ENCODE results near the gene GPR153.
A peak's percentile ranks its signal among the peaks of the same experiment; 100 is the strongest.

The GPR153 gene

DNA sequence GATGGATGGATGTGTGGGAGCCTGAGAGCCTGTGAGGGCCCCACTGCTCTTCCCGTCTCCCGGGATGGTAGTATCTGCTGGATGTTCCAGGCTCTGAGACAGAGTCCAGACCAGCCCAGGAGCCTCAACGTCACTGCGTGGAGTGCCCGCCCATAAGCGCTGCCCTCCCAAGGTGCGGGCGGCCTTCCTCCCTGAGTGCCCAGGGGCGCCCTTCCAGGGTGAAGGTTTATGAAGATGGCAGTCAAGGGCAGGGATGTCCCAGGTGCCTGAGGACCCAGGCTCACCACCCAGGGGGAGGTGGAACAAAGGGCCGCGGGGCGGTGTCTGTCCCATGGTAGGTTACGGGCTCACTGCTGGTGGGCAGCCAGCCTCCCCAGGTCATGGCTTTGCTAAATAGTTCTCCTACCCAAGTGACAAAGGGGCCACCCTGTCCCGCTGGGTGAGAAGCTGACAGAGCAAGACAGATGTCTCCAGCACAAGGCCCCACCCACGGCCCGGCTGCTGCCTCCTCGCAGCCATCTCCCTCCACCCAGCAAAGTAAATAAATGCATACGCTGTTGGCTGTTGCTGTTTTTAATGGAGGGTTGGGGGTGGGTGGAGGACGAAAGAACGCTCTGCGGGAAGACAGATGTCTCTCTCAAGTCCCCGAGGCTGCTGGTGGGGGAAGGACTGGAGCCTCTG is 9.0 kb upstream of the GPR153 start:
- no peak for DNase-seq (ENCODE audit: low read depth)

DNA sequence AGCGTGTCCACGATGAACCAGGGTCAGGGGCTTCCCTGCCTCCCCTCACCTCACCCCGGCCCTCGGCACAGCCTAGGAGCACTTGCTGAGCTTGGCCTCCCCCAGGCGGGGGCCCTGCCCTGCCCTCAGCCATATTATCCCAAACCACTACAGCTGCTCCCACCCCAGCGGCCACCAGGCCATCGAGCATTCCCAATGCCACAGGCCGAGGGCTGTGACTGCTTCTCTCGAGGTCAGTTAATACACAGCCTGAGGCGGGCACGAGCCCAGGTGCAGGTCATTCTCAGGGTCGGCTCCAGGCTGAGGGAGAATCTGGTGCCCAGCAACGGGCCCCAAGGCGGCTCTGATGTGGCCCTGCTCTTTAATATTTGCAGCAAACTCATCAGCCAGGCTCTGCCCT is 8.4 kb upstream of the GPR153 start:
- DNase-seq (ENCODE audit: low read depth), result no peak

DNA sequence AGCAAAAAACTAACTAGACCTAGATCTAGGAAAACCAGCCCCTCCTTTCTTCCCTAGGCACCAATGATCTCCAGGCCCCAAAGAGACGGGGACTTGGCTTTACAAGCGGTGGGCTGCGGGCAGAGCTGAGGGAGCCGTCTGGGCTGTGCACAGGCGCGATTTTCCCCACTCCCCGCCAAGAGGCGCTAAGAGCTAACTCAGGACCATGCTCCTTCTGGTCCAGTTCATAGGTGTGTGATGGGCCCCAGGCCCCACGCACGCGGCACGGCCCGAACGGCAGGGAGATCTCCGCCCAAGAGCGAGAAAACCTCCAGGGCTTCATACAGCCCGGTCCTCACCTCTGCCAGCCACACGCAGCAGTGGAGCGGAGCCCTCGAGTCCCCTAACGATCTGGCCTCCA is 7.5 kb upstream of the GPR153 start:
- no peak for DNase-seq (ENCODE audit: low read depth)

DNA sequence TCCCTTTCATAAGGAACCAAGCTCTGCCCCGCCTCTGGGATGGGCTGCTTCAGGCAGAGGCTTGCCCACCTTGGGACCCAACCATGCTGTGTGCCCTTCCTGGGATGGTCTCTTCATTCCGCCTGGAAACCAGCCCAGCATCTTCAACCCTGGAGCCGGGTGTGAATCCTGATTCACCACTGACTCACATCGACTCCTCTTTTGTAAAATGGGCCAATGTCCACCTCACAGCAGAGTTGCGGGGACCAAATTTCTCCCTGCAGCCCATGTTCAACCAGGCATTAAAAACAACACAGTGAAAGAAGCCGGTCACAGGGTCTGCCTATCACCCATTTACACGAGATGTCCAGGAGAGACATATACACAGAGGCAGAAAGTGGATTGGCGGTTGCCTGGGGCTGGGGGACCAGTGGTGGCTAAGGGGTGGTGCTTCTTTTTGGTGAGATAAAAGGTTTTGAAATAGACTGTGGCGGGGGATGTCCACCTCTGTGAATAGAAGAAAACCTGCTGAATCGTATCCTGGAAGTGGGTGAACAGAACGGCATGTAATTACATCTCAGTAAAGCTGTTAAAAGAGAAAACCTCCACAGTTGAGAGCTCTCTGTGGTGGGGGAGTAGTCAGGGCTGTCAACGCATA is 6.9 kb upstream of the GPR153 start:
- DNase-seq (ENCODE audit: low read depth), result no peak

DNA sequence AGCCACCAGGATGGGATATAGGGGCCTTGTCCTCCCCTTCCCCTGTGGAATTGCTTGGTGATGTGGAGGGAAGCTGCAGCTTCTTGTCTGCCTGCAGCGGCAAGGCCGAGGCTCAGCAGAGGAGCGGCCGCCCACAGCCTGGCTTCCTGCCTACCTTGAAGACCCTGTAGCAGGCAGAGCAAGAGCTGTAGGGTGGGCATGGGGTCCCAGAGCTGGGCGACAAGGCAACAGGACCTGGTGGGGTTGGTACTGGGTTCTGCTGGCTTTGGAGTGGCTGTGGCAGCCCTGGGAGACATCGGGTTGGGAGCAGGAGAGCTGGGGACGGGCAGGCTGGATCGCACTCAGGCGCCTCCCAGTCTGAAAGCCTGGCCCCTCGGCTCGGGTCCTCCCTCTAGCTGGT is 5.7 kb upstream of the GPR153 start:
- DNase-seq (ENCODE audit: low read depth), result no peak

DNA sequence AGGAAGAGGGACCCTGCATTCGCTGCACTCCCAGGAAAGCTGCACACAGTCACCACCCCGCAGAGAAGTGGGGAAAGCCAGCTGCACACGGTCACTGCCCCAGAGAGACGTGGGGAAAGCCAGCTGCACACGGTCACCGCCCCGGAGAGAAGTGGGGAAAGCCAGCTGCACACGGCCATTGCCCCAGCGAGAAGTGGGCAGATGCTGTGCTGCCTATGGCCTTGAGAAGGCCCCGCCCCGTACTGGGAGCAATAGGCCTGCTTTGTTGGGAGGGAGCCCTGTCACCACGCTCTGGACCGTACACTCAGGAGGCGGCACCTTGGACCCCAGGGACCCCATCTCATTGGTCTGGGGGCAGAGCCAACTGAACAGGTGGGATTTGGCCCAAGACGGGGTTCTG is 4.3 kb upstream of the GPR153 start:
- no peak for DNase-seq (ENCODE audit: low read depth)

DNA sequence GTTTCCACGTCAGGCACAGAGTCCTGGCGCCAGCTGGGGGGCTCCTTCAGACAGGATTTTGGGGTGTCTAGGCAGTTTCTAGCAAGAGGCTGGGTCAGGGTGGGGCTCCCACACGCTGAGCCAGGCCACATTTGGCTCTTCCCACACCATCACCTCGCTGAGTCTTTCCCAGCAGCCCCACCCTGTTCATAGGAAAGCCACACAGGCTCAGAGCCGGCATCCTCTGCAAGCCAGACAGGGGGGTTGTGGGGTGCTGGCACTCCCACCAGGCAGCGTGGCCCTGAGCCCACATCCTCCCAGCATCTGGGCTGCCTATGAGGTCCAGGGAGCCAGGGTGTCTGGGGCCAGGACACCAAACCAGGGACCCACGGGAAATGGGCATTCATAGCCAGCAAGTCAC is 2.8 kb upstream of the GPR153 start:
- DNase-seq (ENCODE audit: low read depth), result no peak

DNA sequence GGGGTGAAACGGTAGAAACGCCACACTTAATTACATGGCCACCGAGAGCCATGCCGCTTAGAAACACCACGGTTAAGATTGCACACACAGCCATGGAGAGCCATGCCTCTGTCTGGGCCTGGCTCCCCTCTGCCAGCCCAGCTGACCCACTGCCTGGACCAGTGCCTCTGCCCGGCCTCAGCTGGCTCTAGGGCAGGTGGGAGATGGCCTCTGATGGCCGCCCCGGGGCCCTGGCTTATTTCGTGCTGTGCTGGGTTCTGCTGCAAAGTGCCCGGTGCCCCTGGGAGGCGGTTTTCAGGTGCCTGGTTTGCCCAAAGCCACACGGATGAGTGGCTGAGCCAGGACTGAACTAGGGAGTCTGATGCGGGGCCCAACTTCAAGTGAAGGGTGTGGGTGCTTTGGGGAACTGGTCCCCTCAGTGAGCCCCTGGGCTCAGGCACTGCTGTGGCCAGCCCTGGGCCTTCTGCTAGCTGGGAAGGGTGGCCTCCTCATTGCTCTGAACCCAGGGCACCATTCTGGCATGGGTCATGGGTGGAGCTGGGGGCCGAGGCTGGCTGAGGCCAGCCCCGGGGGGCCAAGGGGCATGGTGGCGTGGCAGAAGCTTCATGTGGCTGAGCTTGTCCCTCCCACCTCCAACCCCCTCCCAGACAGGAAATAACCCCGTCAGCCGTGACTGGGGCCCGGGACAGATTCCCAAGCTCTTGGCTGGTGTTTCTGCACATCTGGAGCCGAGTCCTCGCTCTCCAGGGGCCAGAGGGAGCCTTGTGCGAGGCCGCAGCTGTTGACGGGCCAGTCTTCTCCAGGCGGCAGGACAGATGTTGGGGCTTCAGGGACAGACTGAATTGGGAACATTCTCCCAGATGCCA is 1.9 kb upstream of the GPR153 start:
- no peak for DNase-seq (ENCODE audit: low read depth)

DNA sequence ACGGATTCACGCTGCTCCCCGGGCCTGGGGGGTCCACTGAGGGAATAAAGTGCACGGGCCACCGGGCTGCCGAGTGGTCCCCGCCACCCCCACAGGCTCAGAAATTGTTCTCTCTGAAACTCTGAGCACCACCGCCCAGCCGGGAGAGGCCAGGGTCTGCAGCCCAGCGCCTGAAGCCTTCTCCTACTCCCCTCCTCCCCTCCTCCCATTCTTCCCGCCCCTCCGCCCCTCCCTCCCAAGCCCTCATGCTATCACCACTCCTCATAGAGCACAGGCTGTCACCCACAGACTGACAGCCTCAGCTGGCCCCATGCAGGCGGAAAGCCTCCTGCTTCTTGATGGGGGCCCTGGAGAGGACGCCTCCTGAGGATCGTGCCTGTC is 707 bp upstream of the GPR153 start:
- no peak for DNase-seq (ENCODE audit: low read depth)

DNA sequence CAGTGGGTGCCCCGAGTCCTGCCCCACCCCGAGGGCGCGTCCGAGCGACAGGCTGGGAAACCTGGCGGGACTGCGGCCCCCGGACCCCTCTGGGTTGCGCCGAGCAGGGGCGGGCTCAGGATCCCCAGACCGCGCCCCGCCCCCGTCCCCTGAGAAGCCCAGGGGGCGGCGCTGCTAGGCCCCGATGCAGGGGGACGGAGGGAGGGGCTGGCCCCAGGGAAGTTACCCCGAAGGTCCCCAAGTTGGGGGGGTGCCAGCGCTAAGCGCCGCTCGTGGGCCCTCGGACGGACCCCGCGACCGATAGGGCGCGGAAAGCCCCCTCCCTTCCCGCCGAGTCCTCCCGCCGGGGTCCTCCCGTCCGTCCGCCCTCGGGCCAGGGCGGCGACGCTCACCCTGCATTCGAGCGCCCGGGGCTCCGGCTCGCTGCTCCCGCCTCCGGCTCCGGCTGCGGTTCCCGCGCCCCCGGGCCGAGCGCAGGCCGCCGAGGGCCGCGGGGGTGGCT is 414 bp downstream of the GPR153 start:
- DNase-seq (ENCODE audit: low read depth), result no peak

DNA sequence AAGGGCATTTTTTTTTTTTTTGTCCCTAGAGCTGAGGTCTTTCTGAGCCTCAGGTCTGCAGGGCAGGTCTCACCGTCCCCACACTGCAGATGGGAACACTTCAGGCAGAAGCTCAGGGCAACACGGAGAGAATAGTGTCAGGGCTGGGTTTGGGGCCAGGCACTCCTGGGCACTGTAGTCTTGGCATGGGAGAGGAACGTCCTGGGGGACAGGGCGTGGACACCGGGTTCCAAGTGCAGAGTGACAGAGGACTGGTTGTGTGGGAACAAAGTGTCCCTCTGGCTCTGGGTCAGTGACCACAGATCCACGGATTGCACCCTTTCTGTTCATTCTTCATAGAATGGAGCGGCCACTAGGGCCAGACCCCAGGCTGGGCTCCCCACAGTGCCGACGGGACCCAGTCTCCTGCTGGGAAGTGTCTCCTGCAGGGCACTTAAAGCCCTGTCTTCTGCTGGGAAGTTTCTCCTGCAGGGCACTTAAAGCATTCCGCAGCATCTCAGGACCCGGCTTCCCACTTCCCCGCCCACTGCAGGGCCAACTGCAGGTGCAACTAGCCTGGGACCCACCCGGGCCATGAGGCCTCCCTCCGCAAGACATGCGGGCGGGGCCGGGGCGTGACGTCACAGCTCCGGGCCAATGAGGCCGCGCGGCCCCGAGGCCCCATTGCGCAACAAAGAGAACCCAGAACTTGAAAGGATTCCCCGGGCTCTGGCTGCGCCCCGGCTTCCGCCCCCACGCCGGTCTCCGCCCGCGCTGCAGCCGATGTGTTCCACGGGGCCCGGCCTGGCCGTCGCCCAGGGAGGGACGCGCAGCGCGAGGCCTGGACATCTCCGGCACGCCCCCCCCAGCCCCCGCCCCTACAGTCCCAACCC is 1.2 kb downstream of the GPR153 start:
- peak; percentile 47 for DNase-seq (ENCODE audit: low read depth)

DNA sequence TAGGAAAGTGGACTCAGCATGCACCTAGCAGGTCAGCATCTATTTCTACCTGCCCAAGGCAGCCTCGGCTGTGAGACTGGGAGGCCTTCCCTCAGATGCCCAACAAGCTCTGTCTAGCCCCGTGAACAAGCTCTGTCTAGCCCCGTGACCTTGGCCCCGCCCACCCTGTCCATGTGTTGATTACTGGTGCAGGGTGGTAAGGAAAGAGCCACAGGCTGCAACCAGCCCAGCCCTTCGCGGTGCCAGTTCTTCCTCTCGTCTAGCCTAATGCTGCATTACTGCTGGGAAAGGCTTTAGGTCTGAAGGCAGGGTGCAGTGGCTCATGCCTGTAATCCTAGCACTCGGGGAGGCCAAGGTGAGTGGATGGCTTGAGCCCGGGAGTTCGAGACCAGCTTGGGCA is 2.2 kb downstream of the GPR153 start:
- no peak for DNase-seq (ENCODE audit: low read depth)

DNA sequence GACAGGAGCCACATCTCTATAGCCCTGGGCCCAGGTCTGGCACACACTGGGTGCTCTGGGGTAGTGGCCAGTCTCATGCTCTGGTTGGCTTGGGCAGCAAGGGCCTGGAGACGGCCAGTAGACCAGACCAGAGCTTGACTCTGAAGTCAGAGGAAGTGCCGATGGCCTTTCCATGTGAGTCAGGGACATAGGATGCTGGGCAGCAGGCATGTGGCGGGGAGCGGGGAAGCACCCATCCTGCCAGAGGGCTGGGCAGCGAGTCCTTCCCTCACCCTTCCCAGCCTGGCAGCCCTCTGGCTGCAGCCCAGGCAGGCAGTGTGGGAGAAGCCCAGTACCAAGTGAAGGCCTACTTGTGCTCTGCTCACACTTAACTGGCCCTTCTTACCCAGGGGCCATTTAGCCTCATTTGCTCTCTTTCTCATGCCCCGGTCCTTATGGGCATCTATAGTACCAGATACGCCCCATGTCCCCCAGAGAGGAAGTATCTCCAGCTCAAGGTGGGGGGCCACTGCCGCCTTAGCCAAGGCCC is 3.3 kb downstream of the GPR153 start:
- no peak for DNase-seq (ENCODE audit: low read depth)

DNA sequence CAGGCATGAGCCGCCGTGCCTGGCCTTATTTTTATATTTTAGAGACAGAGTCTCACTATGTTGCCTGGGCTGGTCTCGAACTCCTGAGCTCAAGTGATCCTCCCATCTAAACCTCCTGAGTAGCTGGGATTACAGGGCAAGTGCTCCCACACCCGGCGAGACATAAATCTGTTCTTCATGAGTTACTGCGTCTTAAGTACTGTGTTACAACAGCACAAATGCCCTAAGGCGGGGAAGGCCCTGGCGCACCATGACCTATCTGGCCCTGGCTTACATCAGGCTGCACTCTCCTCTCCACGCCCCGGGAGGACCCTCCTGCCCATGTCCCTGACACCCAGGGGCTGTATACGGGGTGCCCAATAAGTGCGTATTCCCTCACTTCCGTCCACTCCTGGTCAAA is 4.3 kb downstream of the GPR153 start:
- no peak for DNase-seq (ENCODE audit: low read depth)

DNA sequence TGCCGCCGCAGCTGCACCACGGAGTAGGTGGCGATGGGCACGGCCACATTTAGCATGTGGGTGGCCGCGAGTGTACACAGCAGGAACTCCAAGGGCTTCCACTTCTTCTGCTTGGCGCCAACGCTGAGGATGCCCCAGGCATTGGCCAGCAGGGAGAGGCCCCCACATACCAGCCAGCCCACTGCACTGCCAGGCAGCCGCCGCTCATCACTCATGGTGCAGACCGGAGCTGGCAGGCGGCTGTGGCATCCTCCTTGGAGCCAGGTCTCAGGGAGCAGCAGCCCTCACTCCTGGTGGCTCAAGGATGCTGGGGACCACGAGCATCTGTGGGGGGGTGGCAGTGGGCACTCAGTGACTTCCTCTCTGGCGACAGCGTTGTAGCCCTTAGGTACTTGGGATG is 6.2 kb downstream of the GPR153 start:
- no peak for DNase-seq (ENCODE audit: low read depth)

DNA sequence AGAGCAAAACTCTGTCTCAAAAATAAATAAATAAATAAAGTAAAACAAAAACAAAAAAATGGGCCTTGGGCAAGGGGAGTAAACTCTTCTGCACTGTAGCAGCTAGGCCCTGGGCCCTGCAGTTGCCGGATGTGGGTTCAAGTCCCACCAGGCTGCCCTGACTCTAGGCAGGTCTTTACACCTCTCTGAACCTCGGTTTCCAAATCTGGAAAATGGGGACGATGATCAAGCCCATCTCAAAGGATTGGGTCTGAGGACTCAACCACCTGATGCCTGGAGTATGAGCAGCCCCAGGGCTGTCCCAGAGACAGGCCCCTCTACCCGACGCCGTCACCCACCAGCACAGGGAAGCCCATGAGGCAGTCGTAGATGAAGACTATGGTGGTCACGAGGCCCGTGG is 7.5 kb downstream of the GPR153 start:
- no peak for DNase-seq (ENCODE audit: low read depth)

DNA sequence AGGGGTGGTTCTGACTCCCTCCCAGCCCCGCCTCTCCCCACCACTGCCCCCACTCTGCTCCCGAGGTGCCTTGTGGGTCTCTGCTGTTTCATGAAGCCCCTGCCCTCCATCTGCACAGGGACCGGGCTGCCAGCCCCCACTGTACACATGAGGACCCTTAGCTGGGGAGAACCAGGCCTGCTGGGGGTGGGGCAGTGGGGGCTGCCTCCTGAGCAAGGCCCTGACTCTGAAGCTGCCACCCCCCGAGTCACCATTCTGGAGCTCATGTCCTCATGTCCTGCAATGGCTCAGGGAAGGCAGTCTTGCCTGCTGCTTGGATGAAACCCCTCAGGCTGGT is 8.6 kb downstream of the GPR153 start:
- DNase-seq (ENCODE audit: low read depth), result no peak

DNA sequence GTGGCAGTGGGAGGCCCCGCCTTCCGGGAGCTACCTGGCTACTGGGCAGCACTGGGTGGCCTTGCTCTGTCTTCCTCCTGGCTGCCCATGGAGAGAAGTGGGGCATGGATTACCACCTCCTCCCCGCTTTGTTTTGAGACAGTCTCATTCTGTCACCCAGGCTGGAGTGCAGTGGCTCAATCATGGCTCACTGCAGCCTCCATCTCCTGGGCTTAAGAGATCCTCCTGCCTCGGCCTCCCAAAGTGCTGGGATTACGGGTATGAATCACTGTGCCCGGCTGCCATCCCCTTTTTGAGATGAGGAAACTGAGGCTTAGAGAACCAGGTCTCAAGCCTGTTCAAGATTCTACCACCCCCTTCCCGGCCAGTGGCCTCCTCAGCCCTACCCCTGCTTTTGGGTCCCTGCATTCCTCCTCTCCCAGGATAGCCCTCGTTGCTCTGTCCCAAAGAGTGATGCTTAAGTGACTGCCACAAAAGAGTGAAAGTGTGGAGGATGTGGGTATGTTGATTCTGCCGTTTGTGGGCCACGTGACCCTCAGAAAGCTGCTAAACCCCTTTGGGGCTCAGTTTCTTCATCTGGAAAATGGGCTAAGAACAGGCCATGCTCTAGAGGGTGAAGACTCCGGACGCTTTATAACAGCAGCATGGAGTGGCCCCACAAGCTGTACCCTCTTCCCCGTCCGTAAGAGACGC is 9.1 kb downstream of the GPR153 start:
- DNase-seq (ENCODE audit: low read depth), result no peak

DNA sequence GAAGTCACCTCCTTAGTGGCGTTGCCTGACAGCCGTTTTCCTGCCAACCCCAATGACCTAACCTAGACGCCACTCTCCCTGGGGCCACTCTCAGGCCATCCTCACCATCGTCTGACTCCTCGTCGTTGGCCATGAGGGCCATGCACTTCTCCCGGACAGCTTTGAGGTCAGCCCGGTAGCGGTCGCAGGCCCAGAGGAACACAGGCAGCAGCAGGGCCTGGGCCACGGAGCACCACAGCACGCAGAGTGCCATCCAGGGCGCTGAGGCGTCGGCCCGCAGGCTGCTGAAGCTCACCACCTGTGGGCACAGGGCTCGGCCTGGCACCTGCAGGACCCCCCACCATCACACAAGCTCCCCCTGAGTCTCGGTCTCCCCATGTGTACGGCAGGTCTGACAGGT is 9.7 kb downstream of the GPR153 start:
- no peak for DNase-seq (ENCODE audit: low read depth)

DNA sequence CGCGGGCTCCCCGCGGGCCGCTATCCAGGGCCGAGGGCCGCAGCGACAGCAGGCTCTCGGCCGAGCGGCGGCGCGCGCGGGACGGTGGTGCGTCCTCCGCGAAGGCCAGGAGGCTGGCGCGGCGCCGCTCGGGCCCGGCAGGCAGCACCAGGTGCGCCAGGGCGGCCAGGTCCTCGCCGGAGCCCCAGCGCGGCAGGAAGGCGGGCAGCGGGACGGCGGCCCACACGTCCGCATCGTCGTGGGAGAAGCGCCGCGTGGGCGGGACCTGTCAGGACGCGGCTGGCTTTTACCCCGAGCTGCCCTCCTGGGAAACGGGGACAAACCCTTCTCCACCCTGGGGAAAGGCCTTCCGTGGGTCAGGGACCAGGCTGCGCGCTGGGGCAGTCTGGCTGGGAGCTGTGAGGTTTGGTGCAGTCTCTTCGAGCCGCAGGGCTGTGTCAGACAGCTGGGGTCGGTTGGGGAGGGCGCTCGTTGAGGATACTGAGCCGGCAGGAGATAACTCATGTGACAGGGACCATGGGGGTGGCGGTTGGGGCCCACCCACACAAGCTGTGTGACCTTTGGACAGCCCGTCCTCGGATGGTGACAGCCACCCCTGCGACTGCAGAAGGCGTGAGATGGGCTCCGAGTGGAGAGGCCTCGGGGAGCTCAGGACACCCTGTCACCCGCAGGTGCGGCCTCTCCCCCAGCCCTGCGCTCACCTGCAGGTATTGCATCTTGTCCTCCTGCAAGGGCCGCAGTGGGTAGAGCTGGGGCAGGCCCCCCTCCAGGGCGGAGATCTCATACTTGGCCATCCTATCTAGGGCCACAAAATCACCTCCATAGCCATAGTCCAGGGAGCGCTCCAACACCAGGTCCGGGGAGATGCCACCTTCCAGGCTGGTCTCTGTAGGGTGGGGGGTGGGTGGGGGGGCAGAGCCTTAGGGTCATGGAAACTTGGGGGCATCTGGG is 10.9 kb downstream of the GPR153 start:
- DNase-seq (ENCODE audit: low read depth), result no peak

All from fibroblast of the conjunctiva (primary cell).